A673 (cell line): ENCODE results near the gene ADAMTS14. TPM values are rescaled to one million over a fixed set of nuclear protein-coding genes. Genes with fewer than 3 reads are reported as not detected.

Experiments used
- BruUV-seq: library from RNA; stranded (reverse); fragments of 400-500 nt; replicated peaks from 2 replicates; lab custom pipeline; 2021; lab: Mats Ljungman, UMichigan
- CTCF ChIA-PET: fragments of 300-600 bp; sonication (Branson Sonifier 250); formaldehyde crosslinking; loops from one replicate; lab custom pipeline; 2022; ENCODE audit warnings: antibody characterized with exemption; lab: Charles Lee
- POLR2A ChIA-PET: fragments of 300-600 bp; sonication (Branson Sonifier 250); formaldehyde crosslinking; loops from one replicate; lab custom pipeline; 2022; ENCODE audit warnings: antibody characterized with exemption; ENCODE audit not compliant: low non-redundant PET; lab: Charles Lee
- DNase-seq: peaks from one replicate; pipeline ENCODE4 v3.0.0-alpha.2; 2015; ENCODE audit warnings: low spot score
- H3K27ac ChIP-seq: fragments of 200-600 bp; sonication (generic); 2 replicates; pipeline ENCODE4 v1.5.1; 2016; ENCODE audit warnings: mixed run types, low read depth, mild to moderate bottlenecking, mixed read lengths, antibody characterized with exemption, low read length; ENCODE audit not compliant: poor library complexity, severe bottlenecking
- H3K27me3 ChIP-seq: fragments of 200-600 bp; sonication (generic); replicated peaks from 2 replicates; pipeline ENCODE4 v1.6.1; 2017; ENCODE audit warnings: mixed run types, low read depth, mild to moderate bottlenecking, mixed read lengths, antibody characterized with exemption, low read length; ENCODE audit not compliant: insufficient read depth, poor library complexity
- H3K36me3 ChIP-seq: fragments of 200-600 bp; sonication (generic); 2 replicates; pipeline ENCODE4 v1.6.1; 2016; ENCODE audit warnings: mixed run types, mild to moderate bottlenecking, mixed read lengths, antibody characterized with exemption, low read length; ENCODE audit not compliant: insufficient read depth, poor library complexity, severe bottlenecking
- H3K4me1 ChIP-seq: fragments of 200-600 bp; sonication (generic); 2 replicates; pipeline ENCODE4 v1.6.1; 2017; ENCODE audit warnings: mixed run types, mild to moderate bottlenecking, mixed read lengths, antibody characterized with exemption, low read length; ENCODE audit not compliant: insufficient read depth, poor library complexity, severe bottlenecking
- H3K4me3 ChIP-seq: fragments of 200-600 bp; sonication (generic); 2 replicates; pipeline ENCODE4 v1.5.1; 2016; ENCODE audit warnings: low read depth, mixed run types, mild to moderate bottlenecking, mixed read lengths, low read length; ENCODE audit not compliant: poor library complexity, severe bottlenecking
- H3K9me3 ChIP-seq: fragments of 200-600 bp; sonication (generic); 2 replicates; pipeline ENCODE4 v1.6.1; 2016; ENCODE audit warnings: mixed run types, low read depth, mild to moderate bottlenecking, mixed read lengths, antibody characterized with exemption, low read length; ENCODE audit not compliant: poor library complexity, severe bottlenecking
- EZH2 ChIP-seq: fragments of 200-600 bp; sonication (generic); IDR thresholded peaks from 2 replicates; pipeline ENCODE4 v1.6.1; 2017; ENCODE audit warnings: borderline replicate concordance, low read depth, mild to moderate bottlenecking, mixed read lengths, antibody characterized with exemption, low read length; ENCODE audit not compliant: poor library complexity, severe bottlenecking
- intact Hi-C: fragments of 100-400 bp; cut with micrococcal nuclease; formaldehyde crosslinking; loops from one replicate; pipeline ENCODE4 v1.10.0; 2022; ENCODE audit not compliant: unreplicated experiment
- total RNA-seq: library from RNA; stranded (reverse); gene quantifications from 2 replicates; pipeline ENCODE4 v1.2.3, GENCODE V29; 2021
- TF ChIP-seq, protein P1 (sequence below): fragments of 300-800, 200-600 bp; sonication (generic); conservative IDR thresholded peaks from 2 replicates; pipeline ENCODE4 v1.5.1; 2017; ENCODE audit warnings: low read depth, mild to moderate bottlenecking, antibody characterized with exemption, low read length, moderate library complexity, mixed read lengths

Gene ADAMTS14
- total RNA-seq, 1 experiment from 2014 or later = 0.21 TPM

DNA sequence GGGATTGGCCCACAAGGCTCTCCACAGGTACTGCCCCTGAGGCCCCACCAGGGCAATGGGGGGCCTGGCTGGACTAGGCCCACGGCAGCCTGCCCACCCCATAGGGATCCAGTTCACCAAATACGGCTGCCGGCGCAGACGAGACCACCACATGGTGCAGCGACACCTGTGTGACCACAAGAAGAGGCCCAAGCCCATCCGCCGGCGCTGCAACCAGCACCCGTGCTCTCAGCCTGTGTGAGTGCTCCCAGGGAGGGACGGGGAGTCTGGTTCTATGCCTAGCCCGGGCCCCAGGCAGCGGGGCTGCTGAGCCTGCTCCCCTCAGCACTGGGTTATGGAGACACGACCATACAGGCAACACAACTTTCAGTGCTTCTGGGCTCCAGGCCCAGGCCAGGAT lies 79.7 kb downstream of the ADAMTS14 start:
- BruUV-seq = no TSS peak
- CTCF ChIA-PET = no interaction called here
- no peaks in the 10 kb centered on the region for H3K4me1 ChIP-seq
- no peaks in the 10 kb centered on the region for H3K27me3 ChIP-seq
- POLR2A ChIA-PET = no interaction called here
- intact Hi-C loops = no loop called here
- TF ChIP-seq EZH2 = no peak
- TF ChIP-seq, protein P1, sequence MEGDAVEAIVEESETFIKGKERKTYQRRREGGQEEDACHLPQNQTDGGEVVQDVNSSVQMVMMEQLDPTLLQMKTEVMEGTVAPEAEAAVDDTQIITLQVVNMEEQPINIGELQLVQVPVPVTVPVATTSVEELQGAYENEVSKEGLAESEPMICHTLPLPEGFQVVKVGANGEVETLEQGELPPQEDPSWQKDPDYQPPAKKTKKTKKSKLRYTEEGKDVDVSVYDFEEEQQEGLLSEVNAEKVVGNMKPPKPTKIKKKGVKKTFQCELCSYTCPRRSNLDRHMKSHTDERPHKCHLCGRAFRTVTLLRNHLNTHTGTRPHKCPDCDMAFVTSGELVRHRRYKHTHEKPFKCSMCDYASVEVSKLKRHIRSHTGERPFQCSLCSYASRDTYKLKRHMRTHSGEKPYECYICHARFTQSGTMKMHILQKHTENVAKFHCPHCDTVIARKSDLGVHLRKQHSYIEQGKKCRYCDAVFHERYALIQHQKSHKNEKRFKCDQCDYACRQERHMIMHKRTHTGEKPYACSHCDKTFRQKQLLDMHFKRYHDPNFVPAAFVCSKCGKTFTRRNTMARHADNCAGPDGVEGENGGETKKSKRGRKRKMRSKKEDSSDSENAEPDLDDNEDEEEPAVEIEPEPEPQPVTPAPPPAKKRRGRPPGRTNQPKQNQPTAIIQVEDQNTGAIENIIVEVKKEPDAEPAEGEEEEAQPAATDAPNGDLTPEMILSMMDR = no peak
- no peak overlapping the region for H3K27ac ChIP-seq
- H3K9me3 ChIP-seq = no peaks in the 10 kb centered on the region
- H3K36me3 ChIP-seq = no peaks in the 10 kb centered on the region
- DNase-seq = no peak
- H3K4me3 ChIP-seq = no peak overlapping the region

DNA sequence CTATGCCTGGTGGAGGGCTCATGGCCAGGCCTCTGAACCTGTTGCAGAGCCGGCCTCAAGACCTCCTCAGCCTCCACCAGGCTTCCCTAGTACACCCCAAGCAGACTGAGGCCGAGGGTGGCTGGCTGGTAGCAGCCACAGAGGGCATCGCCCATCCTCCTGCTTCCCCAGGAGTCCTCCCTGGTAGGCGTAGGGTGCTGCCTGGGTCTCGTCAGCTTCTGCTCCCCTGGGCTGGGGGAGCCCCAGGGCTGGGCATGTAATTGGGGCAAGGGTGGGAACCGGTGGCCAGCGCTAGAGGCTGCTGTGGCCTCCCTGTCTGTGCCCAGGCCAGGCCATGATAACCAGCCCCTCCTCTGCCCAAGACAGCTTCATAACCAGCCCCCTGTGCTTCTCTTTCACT lies 80.3 kb downstream of the ADAMTS14 start:
- TF ChIP-seq EZH2 = no peak
- TF ChIP-seq, protein P1 = no peak
- CTCF ChIA-PET = no interaction called here
- no peaks in the 10 kb centered on the region for H3K27me3 ChIP-seq
- no peak overlapping the region for H3K4me3 ChIP-seq
- no peak overlapping the region for H3K27ac ChIP-seq
- no TSS peak for BruUV-seq
- no peaks in the 10 kb centered on the region for H3K36me3 ChIP-seq
- DNase-seq = no peak
- intact Hi-C loops = no loop called here
- no peaks in the 10 kb centered on the region for H3K9me3 ChIP-seq
- H3K4me1 ChIP-seq = no peaks in the 10 kb centered on the region
- POLR2A ChIA-PET = no interaction called here

DNA sequence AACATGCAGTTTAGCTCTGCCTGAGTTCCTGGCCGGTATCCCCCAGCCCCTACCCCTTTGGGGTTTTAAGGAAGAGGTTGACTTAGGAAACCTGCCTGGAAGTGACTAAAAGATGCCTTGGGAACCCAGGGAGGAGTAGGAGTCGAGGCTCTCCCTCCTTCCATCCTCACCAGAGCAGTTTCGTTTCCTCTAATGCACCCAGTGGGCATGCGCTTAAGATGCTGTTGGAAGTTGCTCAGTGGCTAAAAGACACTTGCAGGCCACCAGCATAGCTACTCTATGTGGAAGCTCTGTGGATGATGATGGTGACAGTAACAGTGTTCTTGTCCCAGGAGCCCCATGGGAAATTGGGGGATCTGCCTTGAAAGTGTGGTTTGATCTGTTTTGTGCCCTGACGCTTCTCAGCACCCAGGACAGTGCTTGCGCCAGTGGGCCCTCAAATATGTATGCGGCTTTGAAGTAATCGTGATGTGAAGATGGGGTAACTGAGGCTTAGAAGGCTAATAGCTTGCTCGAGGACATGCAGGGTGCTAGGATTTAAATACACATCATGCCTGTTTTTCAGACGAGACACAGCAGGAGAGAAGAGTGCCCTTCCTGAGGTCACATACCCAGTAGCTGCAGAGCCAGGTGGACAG lies 80.8 kb downstream of the ADAMTS14 start:
- Histone ChIP-seq H3K27ac (no peak overlapping the region), H3K4me1 (no peaks in the 10 kb centered on the region), H3K36me3 (no peaks in the 10 kb centered on the region), H3K27me3 (no peaks in the 10 kb centered on the region), H3K9me3 (no peaks in the 10 kb centered on the region), H3K4me3 (no peak overlapping the region)
- CTCF ChIA-PET = no interaction called here
- POLR2A ChIA-PET = no interaction called here
- no peak for DNase-seq
- TF ChIP-seq EZH2 = no peak
- TF ChIP-seq, protein P1 = no peak
- intact Hi-C loops = no loop called here
- BruUV-seq = no TSS peak
